HG03378 (cell line): ENCODE results near the gene SGSM2.

Experiments used
- ATAC-seq: cut with Tn5 transposase; IDR thresholded peaks from one replicate; pipeline ENCODE4 v1.9.1; 2021; ENCODE audit warnings: mild to moderate bottlenecking, moderate library complexity; ENCODE audit not compliant: unreplicated experiment

Gene SGSM2

DNA sequence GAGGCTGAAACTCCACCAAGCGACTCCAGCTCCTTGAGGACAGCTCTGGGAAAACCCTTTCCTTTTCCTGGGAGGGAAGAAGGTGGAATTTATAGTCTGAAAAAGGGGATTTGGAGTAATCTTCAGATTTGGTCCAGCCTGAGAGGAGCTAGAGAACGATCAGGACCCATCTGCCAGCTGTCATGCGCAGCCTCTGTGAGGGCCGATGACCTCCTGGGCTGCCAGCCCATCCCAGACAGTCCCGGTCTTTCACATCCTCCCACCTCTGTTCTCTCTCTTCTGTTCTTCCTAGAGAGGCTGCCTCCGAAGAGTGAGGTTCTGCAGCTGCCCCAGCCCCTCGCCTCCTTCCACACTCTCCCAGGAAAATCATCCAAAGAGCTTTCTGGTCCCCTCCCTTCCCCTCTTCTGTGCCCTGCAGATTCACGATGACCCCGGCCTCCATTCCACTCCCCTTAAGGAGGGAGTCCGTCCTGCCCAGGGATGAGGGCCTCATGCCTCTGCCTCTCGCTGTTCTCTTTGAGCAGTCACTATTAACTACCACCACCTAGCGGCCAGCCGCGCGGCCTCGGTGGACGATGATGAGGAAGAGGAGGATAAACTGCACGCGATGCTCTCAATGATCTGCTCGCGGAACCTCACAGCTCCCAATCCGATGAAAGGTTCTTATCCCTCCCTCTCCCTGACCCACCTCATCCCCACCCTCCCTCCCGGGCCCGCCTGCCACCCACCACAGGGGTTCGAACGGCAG is 29.6 kb downstream of the SGSM2 start:
- ATAC-seq = no peak

DNA sequence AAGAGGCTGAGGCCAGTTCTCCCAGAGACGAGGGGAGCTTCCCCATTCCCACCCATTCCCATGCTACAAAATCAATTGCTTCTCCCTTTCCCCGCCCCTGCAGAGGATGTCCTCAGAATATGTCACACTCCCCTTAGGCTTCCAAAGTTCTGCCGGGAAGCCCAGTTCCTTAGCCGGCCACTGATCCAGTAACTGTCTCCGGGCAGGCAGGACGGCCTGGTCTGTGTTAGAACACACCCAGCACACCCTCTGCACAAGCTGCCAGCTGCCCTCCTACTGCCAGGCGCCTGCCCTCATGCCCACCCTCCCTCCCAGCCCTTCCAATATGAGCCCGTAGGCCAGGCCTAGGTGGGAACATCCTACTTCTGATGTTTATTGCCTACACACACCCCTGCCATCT is 31.1 kb downstream of the SGSM2 start:
- ATAC-seq = no peak

DNA sequence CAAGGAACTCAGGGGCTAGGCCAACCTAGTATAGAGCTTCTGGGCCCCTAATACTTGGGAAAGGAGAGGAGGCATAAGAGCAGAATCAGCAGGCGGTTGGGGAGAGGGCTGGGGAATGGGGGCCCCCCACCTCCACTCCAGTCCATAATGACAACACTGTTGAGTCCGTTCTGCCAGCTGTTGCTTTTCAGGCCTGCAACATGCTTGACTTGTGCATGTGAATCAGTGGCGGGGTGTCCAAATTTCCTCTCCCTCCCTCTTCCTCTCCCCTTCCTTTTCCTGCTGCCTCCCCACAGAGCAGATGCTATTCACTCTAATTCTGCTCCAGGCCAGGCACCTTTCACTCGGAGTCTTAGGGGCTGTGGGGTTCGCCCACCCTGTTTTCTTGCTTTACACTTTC is 31.7 kb downstream of the SGSM2 start:
- no peak for ATAC-seq

DNA sequence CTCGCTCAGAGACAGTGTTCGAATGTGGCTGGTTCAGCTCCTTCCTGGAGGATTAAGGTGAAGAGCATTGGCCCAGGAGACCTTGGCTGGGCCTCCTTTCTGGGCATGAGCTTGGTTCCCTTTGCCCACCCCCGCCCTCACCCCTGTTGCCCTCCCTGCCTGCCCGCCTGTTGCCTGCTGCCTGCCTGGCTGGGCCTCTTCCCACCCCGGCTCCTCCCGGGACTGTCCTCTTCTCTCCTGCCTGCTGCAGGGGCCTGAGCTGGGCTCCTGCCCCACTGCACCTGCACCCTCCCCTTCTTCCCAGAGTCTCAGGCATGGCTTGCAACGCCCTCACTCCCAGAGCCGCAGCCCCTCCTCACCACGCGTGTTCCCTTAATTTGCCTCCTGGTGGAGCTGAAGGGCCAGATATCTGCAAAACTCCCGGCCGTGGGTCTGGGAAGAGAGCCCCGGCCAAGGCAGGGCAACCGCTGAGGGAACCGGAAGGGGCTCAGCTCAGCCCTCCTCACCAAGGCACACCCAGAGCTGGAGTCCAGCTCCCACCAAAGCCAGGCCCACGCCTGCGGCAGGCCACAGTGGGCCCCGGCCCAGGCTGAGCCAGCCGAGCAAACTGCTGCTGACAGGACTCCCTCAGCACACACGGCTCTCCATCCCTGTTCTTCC is 32.4 kb downstream of the SGSM2 start:
- ATAC-seq = no peak

DNA sequence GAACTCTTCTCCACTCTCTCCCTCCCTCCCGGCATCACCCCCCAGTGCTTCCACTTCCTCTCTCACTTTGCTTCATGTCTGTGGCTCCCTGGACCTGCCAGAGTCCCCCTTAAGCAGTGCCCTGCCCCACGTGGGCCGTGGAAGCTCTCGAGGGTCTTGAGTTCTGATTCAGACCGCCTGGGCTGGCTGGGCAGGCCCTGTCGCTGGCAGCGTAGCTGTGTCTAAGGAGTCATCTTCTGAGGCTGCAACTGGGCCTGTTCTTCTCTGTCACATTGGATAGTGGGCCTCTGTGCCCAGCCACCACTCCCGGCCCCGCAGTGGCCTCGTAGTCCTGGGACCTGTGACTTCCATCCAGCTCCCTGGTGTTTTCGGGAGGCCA is 32.9 kb downstream of the SGSM2 start:
- no peak for ATAC-seq

DNA sequence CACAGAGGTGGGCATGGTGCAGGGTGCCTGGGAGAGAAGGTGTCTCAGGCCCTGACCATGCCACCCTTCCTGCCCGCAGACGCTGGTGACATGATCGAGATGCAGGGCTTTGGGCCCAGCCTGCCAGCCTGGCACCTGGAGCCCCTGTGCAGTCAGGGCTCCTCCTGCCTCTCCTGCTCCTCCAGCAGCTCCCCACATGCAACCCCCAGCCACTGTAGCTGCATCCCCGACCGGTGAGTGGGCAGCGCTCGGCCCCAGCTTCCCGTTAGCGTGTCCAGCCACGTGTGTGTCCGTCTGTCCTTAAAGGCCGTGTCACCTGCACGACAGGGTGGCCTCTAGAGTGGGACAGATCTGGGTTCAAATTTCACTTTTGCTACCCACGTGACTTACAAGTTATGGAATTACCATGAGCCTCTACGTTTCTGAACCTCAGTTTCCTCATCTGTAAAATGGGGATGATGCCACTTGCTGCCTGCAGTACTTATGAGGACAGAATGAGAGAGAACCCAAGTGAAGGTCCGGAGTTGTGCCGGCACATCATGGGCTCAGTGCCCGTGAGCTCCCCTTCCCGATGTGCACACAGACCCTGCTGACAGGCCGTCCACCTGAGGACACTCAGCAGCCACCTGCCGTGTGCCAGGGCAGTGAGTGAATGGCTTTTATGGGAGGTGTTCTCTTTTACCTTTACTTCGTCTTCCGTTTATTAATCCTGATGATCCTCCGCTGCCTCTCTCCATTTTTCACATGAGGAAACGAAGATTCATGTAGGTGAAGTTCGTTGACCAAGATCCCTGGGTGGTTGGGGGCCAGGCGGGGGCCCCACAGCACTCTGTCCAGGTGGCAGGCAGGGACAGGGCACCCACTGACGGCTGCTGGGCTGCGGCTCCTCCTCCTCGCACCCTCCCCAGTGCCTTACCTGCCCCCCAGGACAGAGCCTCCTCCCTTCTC is 34.2 kb downstream of the SGSM2 start:
- no peak for ATAC-seq

DNA sequence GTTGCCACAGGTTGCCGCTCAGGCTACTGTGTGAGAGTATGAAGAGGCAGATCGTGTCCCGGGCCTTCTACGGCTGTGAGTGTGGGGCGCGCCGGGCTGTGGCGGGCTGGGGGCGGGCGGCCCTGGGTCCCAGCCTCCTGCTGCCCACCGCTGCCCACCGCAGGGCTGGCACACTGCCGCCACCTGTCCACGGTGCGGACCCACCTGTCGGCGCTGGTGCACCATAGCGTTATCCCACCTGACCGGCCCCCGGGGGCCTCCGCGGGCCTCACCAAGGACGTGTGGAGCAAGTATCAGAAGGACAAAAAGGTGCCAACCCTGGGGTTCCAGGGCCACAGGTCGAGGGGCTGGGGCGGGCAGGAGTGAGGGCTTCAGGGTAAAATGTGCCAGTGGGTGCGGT is 34.9 kb downstream of the SGSM2 start:
- ATAC-seq = no peak

DNA sequence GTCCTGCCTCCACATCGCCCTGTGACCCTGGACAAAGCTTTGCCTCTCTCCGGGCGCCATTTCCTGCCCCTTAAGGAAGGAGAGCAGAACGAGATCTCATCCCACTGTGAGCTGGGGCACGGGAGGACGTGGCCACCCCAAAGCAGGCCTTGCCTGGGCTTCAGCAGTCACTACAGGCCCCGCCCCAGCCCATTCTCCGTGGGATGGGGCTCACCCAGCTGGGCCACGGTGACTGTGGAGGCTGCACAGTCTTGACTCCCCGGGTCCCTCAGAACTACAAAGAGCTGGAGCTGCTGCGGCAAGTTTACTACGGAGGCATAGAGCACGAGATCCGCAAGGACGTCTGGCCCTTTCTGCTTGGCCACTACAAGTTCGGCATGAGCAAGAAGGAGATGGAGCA is 35.4 kb downstream of the SGSM2 start:
- no peak for ATAC-seq

DNA sequence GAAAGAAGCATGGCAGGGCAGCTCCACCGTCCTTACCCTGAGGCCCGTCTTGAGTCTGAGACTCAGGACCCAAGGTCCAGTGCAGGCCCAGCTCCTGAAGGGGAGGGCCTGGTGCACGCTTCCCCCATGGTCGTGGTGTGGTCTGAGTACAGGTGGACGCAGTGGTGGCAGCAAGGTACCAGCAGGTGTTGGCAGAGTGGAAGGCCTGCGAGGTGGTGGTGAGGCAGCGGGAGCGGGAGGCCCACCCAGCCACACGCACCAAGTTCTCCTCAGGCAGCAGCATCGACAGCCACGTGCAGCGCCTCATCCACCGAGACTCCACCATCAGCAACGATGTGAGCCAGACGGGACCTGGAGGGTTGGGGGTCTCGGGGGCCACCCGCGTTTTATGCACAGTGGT is 35.9 kb downstream of the SGSM2 start:
- ATAC-seq = no peak

DNA sequence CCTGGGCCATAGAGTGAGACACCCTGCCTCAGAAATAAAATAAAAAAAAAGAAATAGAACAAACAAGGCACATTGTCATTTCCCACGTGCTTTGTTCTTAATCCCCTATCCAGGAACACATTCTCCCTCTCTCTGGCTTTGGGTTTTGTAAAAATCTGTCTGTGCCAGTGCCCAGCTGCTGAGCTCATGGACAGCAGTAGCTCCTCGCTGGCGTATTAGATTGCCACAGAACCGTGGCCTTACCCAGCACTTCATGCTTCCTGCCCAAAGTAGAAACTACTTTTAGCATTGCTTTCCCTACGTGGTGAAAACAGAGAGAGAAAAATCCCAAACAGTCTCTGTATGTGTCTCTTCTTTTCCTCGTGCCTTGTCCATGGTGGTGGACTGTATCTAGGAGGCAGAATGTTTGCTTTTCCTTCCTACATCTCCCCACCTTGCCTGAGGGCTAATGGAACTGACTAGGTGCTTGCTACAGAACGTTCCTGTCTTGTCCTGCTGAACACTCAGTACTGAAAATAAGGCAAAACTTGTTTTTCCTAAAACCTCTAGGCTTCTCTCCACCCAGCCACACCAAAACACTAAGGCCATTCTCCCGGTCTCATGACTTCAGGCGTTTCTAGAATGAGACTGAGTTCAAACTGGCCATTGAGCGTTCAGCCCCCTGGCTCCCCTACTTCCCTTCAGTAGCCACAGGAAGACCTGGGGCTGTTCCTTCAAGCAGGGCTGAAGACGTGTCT is 37.4 kb downstream of the SGSM2 start:
- ATAC-seq = no peak

DNA sequence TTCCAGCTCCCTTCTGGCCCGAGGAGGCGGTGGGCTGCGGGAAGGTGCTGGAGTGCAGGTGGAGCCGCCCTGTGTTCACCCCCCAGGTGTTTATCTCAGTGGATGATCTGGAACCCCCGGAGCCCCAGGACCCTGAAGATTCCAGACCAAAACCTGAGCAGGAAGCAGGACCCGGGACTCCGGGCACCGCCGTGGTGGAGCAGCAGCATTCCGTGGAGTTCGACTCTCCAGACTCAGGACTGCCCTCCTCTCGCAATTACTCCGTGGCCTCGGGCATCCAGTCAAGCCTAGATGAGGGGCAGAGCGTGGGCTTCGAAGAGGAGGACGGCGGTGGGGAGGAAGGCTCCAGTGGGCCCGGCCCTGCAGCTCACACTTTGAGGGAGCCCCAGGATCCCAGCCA is 38.1 kb downstream of the SGSM2 start:
- no peak for ATAC-seq

DNA sequence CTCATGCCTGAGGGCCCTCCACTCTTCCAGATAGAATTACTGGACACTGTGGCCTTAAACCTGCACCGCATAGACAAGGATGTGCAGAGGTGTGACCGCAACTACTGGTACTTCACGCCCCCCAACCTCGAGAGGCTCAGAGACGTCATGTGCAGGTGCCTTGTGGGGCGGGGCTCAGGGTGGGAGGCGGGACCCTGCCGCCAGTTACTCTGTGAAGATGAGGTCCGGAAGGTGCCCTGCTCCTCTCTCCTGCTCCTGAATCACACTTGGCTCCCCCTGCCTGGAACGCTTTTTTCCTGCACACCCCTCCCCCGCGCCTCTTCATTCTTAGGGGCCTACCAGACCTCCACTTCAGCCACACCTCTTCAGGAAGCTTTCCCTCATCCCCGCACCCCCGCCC is 38.8 kb downstream of the SGSM2 start:
- no peak for ATAC-seq

DNA sequence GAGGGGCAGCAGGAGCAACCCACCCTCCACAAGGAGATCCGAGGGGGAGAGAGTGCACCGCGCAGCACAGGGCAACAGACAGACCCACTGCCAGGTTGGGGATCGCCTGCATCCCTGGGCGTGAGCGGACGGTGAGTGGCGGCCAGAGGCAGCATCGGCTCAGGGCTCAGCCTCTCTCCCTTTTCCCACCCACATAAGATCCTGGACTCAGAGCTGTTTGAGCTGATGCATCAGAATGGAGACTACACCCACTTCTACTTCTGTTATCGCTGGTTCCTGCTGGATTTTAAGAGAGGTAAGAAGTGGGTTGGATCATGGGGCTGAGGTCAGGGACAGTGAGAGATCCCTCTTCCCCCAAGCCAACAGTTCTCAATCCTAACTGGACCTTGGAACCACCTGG is 40.4 kb downstream of the SGSM2 start:
- no peak for ATAC-seq

DNA sequence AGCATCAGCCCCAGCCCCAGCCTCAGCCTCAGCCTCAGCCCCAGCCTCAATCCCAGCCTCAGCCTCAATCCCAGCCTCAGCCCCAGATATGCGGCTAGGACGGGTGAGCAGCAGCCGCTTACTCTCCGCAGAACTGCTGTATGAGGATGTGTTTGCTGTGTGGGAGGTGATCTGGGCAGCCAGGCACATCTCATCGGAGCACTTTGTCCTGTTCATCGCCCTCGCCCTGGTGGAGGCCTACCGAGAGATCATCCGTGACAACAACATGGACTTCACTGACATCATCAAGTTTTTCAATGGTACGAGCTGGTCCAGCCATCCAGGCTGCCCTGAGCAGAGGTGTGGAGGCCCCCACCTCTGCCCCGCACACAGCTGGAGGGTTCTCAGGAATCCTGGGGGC is 41.6 kb downstream of the SGSM2 start:
- ATAC-seq = no peak

DNA sequence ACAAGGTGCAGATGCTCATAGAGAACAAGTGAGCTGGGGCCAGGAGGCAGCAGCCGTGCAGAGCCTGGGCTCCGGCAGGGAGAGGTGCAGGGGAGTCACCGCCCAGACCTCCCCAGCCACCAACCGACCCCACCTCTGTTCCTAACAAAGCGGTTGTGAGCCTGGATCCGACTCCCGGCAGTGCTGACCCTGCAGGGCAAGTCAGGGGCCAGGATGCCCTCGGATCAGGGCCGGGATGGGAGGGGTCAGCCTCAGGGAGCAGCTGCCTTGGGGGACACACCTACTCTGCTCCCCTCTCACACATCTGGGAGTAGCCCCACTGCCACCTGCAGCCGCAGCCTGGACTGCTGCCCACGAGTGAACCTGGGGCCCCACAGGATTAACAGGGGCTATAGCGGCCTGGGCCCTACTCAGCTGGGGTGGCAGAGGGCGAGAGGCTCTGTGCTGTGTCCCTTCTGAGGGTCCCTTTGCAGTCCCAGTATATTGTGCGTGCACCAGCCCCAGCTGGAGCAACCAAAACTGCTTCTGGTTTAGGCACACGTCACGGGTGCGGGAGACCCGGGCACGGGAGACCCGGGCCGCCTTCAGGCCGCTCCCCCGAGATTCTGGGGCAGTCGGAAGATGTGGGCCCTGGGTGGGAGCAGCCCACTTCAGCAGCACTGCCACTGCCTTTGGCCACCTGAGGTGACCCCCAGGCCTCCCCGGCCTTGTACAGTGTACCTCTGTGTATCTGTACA is 42.4 kb downstream of the SGSM2 start:
- ATAC-seq = no peak

DNA sequence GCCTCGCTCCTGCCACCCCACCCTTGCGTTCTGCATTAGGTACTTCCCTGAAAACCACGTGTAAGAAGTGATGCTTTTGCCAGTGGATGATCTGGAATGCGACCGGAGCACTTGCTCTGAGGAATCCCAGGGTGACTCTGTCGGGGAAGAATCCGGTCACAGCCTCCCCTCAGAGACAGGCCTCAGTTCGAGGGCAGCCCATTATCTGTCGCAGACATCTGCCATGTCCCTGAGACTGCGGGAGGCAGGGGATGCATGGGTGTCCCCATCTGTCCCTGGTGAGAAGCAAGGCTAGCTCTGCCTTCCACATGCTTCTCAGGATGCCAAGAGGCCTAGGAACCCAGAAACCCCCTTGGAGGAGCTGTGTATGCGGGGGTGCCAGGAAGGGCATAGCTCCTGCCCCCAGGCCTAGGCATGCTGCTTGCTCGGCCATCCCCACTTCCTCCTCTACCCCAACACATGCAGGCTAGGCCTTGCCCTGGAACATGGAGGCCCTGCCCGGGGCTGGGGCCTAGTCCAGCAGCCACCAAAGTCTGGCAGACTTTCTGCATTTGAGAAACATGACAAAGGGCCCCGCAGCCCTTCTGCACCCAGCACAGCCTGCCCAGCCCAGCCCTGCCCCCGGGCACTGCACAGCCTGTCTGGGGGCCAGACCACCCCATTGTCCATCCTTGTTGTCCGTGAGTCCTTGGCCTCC is 43.1 kb downstream of the SGSM2 start:
- ATAC-seq = no peak

DNA sequence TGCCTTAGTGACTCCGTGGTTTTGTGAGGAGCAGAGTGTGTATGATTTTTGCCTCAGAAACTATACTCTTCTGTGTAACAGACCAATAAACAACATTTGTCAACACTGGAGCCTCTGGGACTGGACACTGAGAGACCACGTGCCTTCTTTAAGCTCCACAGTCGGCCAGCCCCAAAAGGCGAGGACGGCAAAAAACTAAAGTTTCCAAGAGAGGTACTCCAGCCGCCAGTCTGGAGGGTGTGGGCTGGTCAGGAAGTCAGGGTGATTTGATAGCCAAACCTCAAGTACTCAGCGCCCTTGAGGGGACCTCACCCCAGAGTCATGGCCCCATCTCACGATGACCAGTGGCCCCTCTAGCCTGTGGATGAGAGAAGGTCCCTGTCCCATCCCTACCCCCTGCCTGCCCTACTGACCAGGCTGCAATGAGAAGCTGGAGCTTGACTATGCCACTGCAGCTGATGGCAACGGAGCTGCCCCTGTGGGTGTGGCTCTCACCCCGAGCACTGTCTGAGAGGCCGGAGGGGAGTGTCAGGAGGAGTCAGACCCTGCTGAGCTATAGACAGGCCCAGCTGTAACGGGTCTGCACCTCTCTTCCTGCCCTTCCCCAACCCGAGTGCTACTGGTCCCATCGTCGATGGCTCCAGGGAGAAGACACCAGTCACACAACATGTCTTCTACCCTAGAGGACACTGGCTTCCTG is 43.8 kb downstream of the SGSM2 start:
- no peak for ATAC-seq

DNA sequence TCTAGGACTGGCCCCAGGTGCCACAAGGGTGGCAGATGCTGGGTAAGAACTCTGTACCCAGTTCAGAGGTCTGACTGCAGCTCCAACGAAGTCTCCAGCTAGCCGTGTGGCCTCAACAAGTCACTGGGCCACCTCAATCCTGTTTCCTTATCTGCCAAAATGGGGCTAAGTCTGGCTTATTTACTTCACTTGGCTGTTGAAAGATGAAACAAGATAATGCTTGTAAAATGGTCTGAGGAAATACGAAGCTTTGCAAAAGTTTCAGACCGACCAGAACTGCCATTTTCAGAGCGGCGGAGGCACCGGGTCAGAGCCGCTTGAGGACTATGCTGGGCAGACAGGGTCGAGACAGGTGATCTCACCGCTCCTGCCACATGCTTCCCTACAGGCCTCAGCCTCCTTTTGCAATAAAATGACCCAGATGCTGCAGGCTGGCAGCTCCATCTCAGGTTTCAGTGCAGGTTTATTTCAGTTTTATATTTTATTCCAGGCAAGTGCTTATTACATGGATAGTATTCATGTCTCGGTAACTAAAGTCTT is 46.4 kb downstream of the SGSM2 start:
- ATAC-seq = no peak
